ENCODE results near the gene SLC5A2. TPM values are rescaled to one million over a fixed set of nuclear protein-coding genes. Genes with fewer than 3 reads are reported as not detected.
"Not testable (repeated sequence)": the region's sequence is repeated elsewhere in the genome, so short reads cannot be mapped to it uniquely, and the experiment has no call there.

Gene SLC5A2
- polyA plus RNA-seq, 3 donors, result 0.04 TPM; not detected in 2

DNA sequence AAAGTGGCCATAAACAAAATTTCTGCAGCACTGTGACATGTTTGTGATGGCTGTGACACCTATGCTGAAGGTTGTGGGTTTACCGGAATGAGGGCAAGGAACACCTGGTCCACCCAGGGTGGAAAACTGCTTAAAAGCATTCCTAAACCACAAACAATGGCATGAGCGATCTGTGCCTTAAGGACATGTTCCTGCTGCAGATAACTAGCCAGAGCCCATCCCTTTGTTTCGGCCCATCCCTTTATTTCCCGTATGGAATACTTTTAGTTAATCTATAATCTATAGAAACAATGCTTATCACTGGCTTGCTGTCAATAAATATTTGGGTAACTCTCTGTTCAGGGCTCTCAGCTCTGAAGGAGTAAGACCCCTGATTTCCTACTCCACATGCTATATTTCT is 56.8 kb downstream of the SLC5A2 start:
- H3K27ac Mint-ChIP-seq; H3K9ac ChIP-seq (ENCODE audit: insufficient read depth, low read length, poor library complexity, severe bottlenecking); H3K36me3 Mint-ChIP-seq; H3K4me1 ChIP-seq (ENCODE audit: control insufficient read depth in 1 of 2, insufficient read depth in 2 of 2, low read length in 2 of 2); H3K36me3 ChIP-seq (replicated peaks in 1 of 2; ENCODE audit: control insufficient read depth in 1 of 2, insufficient read depth in 2 of 2, low read length in 2 of 2); H4K20me1 ChIP-seq (ENCODE audit: insufficient read depth, low read length); H3K4me2 ChIP-seq (replicated peaks; ENCODE audit: extremely low read depth, low read length, poor library complexity, severe bottlenecking); H3K4me3 Mint-ChIP-seq; H3K4me1 Mint-ChIP-seq; H3K79me2 ChIP-seq (ENCODE audit: insufficient read depth, low read length); H3K27ac ChIP-seq (ENCODE audit: low read depth in 1 of 2, low read length in 2 of 2); H3K4me3 ChIP-seq (replicated peaks in 1 of 3; ENCODE audit: low read depth in 2 of 3, low read length in 3 of 3); H2AFZ ChIP-seq (ENCODE audit: insufficient read depth, low read depth, low read length, poor library complexity, severe bottlenecking); DNase-seq: not testable (repeated sequence)
- H3K9me3 Mint-ChIP-seq, result peaks cover 13 to 54% (median 39%) of the 10 kb centered on the region in 7 donors
- WGBS (ENCODE audit: insufficient coverage), result no CpG with 5 or more reads among the region's 4 CpGs
- intact Hi-C loops (cut with micrococcal nuclease), result loop anchor here in 1 of 2 donors (10.0 kb wide), 1 partner anchor 145 kb away; no protein-coding TSS in a partner anchor
- Histone ChIP-seq H3K27me3 (ENCODE audit: control insufficient read depth in 2 of 2, insufficient read depth in 2 of 2, low read length in 2 of 2) (peaks cover 29 to 44% of the 10 kb centered on the region in 2 donors), H3K9me3 (replicated peaks in 1 of 2; ENCODE audit: control insufficient read depth in 1 of 2, insufficient read depth in 1 of 2, low read length in 2 of 2) (peaks cover 16 to 24% of the 10 kb centered on the region in 2 donors)
- peaks cover 41 to 49% (median 43%) of the 10 kb centered on the region in 3 donors for H3K27me3 Mint-ChIP-seq (ENCODE audit: low read depth in 3 of 3)

Other genes with a start within 250 kb of the SLC5A2 start
- gene ITGAM, start 223.1 kb upstream of the SLC5A2 start, polyA plus RNA-seq, result 100 to 1,000 TPM in 2 of 3 donors, 10 to 100 TPM in 1; 71.9 to 330 (median 117) TPM
- gene ITGAX, start 127.9 kb upstream of the SLC5A2 start, polyA plus RNA-seq, result 100 to 1,000 TPM in 1 of 3 donors, 10 to 100 TPM in 2; 40.7 to 710 (median 71.3) TPM
- under 1 TPM in 1 of 3 donors, not detected in 2; 0.04 TPM for gene ITGAD, start 89.8 kb upstream of the SLC5A2 start, polyA plus RNA-seq
- gene COX6A2, start 54.8 kb upstream of the SLC5A2 start, polyA plus RNA-seq, result not detected
- under 1 TPM in 1 of 3 donors, not detected in 2; 0.03 TPM for gene ZNF843, start 40.3 kb upstream of the SLC5A2 start, polyA plus RNA-seq
- gene ARMC5, start 23.6 kb upstream of the SLC5A2 start, polyA plus RNA-seq, result 1 to 10 TPM; 2.9 to 9.3 (median 4.2) TPM
- under 1 TPM in 2 of 3 donors, not detected in 1; 0.11 to 0.16 TPM for gene TGFB1I1, start 11.0 kb upstream of the SLC5A2 start, polyA plus RNA-seq
- 10 to 100 TPM; 10.3 to 45.1 (median 11.8) TPM for gene RUSF1, start 25.3 kb downstream of the SLC5A2 start, polyA plus RNA-seq
- gene AHSP, start 44.8 kb downstream of the SLC5A2 start, polyA plus RNA-seq, result under 1 TPM in 1 of 3 donors, not detected in 2; 0.84 TPM

All from CD14-positive monocyte (primary cell).